Left kidney (tissue), 2 donors: ENCODE measurements around the gene MRPL28. TPM values are rescaled to one million over a fixed set of nuclear protein-coding genes. Genes with fewer than 3 reads are reported as not detected.
"Not testable (repeated sequence)": the region's sequence is repeated elsewhere in the genome, so short reads cannot be mapped to it uniquely, and the experiment has no call there.

Source experiments
- DNase-seq: peaks from one replicate; pipeline ENCODE4 v3.0.0-alpha.2; 2013
- polyA plus RNA-seq: library from polyadenylated mRNA; unstranded; fragments of 120-200 nt; gene quantifications from one replicate; pipeline ENCODE4 v1.2.1, GENCODE V29; 2013; ENCODE audit not compliant: insufficient read length

MRPL28 gene
- polyA plus RNA-seq, 1 donor, result 52.8 TPM

GRCh38 chr16:375212-375611 is 4.9 kb upstream of the MRPL28 start:
- DNase-seq, result no peak

DNA sequence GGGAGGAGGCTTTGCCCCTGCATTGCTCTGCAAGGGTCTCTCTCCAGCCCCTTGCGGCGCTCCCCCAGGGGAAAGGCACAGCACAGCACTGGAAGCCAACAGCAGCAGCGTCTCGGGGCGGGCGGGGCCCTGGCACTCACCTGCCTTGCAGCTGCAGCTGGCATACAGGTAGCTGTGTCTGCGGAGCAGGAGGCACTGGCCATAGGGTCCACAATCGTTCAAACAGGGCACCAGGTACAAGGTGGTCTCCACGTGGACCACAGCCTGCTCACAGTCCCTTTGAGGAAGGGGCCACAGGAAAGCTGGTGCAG is 4.2 kb upstream of the MRPL28 start:
- no peak for DNase-seq

- DNase-seq, result no peak
These were observed 3.7 kb upstream of the MRPL28 start for GRCh38 chr16:373848-374615.

GRCh38 chr16:373020-373598 is 2.8 kb upstream of the MRPL28 start:
- no peak for DNase-seq

DNA sequence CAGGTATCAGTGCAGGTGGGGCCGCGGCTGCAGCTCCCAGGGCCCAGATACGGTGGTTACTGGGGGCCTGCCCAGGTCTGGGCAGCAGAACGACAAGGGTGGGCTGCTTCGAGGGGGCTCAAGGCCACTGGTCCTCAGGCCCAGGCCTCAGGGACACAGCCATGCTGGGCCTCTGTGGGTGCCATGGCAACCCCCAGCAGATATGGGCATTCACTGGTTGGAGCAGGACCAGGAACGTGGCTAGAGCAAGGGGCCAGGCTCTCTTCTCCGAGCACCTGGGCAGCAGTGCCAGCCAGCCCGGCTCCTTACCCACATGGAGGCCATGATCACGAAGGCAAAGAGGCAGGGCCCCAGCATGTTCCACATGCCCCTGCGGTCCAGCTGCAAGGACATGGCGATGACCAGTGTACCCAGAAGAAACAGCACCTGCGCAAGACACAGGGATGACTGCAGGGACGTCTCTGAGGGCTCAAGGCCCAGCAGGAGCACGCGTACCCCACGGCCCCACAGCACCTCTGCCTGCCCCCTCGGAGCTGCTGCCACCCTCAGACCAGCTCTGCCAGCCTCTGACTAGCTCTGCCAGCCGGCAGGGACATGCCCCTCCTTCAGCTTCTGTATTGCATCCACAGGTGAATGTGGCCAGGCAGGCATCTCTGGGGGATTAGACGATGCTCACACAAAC is 2.1 kb upstream of the MRPL28 start:
- DNase-seq, result no peak

DNA sequence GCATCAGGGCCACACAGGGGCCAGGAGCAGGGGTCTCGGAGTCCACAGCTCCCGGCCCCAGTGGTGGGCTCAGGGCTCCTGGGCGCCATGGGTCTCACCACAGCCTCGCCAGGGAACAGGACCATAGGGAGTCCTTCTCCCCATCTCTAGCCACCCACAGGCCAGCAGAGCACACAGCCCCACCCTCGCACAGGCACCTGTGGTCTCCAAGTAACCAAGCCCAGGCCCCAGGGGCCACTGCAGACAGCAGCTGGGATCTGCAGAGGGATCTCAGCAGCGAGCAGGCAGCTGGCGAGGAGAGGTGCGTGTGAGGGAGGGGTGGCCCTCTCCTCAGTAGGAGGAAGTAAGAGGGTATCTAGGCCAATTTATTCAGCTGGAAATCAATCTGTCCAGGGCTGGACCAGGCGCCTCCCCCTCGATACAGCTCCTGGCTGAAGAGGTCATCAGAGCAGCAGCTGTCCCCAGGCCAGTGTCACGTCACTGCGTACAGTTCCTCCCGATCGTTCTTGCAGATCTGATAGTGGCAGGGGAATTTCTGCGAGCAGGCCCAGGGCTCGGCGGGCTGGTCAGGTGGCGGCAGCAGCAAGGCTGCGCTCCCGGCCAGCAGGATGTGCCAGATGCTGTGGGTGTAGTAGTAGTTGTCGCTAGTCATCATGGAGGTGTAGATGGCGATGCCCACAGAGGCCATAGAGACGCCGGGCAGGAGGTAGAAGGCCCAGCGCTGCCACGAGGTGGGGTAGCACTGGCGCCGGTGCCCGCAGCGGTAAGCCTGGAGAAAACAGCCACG is 1.4 kb upstream of the MRPL28 start:
- DNase-seq, result no peak

DNA sequence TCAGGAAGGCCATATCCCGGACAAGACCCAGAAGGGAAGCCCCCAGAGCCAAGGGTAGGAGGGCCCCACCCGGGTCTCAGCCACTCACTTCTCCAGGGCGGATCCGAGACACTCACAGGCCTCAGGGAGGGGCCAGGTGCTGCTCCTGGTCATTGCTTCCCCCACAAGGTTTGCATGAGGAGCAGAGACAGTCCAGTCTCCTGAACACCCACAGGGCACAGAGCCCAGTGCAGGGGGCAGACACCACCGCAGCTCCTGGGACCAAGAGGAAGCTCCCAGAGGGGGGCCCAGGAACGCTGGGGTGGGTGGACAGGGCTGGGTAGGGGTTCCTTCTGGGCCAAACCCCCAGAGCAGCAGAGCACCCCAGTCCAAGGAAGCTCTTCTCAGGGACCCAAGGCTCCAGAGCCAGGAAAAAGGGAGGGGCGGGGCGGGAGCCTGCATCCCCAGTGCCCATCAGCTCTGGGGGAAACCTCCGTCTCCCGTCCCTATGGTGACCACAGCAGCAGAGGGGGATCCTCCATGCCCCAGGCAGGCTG is 709 bp upstream of the MRPL28 start:
- no peak for DNase-seq

GRCh38 chr16:369866-370436 is 387 bp downstream of the MRPL28 start:
- no peak for DNase-seq

DNA sequence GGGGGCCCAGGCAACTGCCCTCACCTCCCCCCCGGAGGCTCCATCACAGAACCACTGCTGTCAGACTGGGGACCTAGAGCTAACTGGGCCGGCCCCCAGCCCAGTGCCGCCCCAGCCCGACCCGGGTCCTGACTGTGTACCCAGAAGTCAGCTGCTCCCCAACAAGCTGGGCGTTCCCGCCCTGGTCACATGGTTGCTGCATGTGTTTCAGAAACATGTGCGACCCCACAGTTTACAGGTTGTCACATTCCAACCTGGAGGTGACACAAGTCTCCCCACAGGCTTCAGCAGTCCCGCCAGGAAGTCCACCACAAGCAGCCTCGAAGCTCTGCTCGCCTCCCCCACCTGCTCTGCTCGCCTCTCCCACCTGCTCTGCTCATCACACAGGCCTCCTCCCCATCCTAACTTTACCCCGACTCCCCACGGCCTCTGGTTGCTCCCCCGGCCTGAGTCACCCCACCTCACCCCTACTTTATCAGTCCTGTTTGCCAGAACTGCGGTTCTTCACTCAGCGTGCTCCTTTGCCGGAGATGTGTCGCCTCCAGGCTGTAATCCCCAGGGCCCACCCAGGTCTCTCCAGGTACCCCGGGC is 968 bp downstream of the MRPL28 start:
- DNase-seq, result no peak

GRCh38 chr16:368388-369158 is 1.8 kb downstream of the MRPL28 start:
- DNase-seq, result no peak

- no peak for DNase-seq
These were observed 2.9 kb downstream of the MRPL28 start for GRCh38 chr16:367333-367903.

GRCh38 chr16:366476-366875 is 3.9 kb downstream of the MRPL28 start:
- DNase-seq, result no peak

DNA sequence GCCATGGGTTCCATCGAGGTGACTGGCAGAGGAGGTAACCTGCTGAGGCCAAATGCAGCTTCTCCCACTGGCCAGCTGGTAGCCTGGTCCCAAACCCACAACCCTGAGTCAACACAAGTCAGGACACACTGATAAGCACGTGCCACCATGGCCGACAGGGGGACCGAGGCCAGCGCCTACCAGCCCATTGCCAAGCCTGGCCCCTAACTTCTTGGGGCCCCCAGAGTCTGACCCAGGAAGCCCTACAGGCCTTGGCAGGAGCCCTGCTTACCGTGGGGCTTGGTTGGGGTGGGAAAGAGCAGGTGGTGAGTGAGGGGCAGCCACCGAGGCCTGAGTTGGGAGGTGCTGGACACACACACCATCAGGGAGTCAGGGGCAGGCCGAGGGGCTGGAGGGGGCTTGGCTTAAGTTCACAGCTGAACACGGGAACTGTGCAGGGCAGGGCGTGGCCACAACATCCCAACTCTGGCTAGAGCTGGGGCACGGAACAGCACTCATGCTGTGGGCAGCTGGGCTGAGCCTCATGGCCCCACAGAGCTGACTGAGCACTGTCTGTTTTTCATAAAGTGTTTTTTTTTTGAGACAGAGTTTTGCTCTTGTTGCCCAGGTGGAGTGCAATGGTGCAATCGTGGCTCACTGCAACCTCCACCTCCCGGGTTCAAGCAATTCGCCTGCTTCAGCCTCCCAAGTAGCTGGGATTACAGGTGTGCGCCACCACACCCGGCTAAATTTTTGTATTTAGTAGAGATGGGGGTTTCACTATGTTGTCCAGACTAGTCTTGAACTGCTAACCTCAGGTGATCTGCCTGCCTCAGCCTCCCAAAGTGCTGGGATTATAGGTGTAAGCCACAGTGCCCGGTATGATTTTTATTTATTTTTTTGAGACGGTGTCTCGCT is 5.5 kb downstream of the MRPL28 start:
- DNase-seq, result no peak

GRCh38 chr16:363766-364490 is 6.4 kb downstream of the MRPL28 start:
- no peak for DNase-seq

GRCh38 chr16:363110-363765 is 7.1 kb downstream of the MRPL28 start:
- DNase-seq, result no peak

- DNase-seq, result not testable (repeated sequence)
These were observed 7.7 kb downstream of the MRPL28 start for GRCh38 chr16:362702-362999.

DNA sequence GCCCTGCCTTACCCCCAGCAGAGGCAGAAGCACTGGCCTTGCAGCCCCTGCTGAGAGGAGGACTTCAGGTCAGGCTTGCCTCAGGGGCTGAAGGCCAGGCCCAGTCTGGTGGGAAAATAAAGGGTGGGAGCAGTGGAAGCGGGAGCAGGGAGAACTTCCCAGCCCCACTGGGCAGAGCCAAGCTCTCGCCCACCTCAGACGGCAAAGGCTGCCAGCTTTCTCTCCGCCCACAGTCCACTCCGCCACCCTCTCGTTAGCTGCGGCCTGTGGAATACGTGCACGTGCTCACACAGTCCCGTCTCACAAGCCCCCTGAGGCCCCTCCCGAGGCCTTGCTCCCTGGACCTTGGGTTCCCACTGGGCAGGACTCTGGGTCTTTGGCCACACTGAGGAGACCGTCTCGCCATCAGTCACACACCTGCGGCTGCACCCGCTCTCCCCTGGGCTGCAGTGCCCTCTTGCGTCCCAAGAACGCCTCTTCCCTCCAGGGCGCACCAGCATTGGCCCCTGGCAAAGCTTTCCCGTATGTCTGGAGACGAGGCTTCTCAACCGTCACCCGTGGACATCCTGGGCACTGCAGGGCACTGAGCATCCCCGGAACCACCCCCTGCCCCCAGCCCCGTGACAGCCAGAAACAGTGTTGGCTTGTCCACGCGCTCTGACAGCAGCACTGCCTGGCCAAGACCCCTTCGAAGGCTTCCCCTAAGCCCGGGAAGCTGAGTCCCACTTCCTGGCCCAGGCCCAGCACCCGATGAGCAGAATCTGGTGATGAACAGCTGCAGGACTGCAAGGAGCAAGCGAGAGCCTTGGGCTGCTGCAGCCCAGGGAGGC is 8.3 kb downstream of the MRPL28 start:
- DNase-seq, result peak; percentile 58
